Measurements from ENCODE around the gene PLOD3. TPM values are rescaled to one million over a fixed set of nuclear protein-coding genes. Genes with fewer than 3 reads are reported as not detected.

PLOD3 gene
- total RNA-seq, 2 donors from 2014 or later: 31.5 to 55.9 TPM

- no peak for DNase-seq (ENCODE audit: low spot score)
- no peaks in the 10 kb centered on the region for H3K9me3 ChIP-seq
- no peak overlapping the region for H3K27ac ChIP-seq
- peaks cover 10% of the 10 kb centered on the region for H3K27me3 ChIP-seq (replicated peaks; ENCODE audit: insufficient read depth)
- H3K36me3 ChIP-seq: peaks cover 22% of the 10 kb centered on the region
- TF ChIP-seq CTCF (IDR thresholded peaks at IDR 0.05): no peak
- peaks cover 26 to 35% of the 10 kb centered on the region in 2 donors for H3K4me1 ChIP-seq (ENCODE audit: control insufficient read depth in 1 of 2, low read depth in 2 of 2)
- no peak overlapping the region for H3K4me3 ChIP-seq
- ATAC-seq (ENCODE audit: insufficient number of reproducible peaks, low FRiP score, low read depth): no peak
Observed at GRCh38 chr7:101161692-101162471, 55.5 kb downstream of the PLOD3 start.

- ATAC-seq (ENCODE audit: insufficient number of reproducible peaks, low FRiP score, low read depth) (no peak), DNase-seq (ENCODE audit: low spot score) (no peak)
- H3K36me3 ChIP-seq: peaks cover 22% of the 10 kb centered on the region
- TF ChIP-seq CTCF (IDR thresholded peaks at IDR 0.05): no peak
- H3K27me3 ChIP-seq (replicated peaks; ENCODE audit: insufficient read depth): peaks cover 10% of the 10 kb centered on the region
- H3K27ac ChIP-seq: no peak overlapping the region
- H3K4me3 ChIP-seq: no peak overlapping the region
- H3K9me3 ChIP-seq: no peaks in the 10 kb centered on the region
- peaks cover 25 to 34% of the 10 kb centered on the region in 2 donors for H3K4me1 ChIP-seq (ENCODE audit: control insufficient read depth in 1 of 2, low read depth in 2 of 2)
Observed at GRCh38 chr7:101160910-101161309, 56.5 kb downstream of the PLOD3 start.

GRCh38 chr7:101159696-101160674 lies 57.4 kb downstream of the PLOD3 start:
- H3K4me1 ChIP-seq (ENCODE audit: control insufficient read depth in 1 of 2, low read depth in 2 of 2): peaks cover 22 to 31% of the 10 kb centered on the region in 2 donors
- no peak overlapping the region for H3K4me3 ChIP-seq
- peaks cover 9% of the 10 kb centered on the region for H3K27me3 ChIP-seq (replicated peaks; ENCODE audit: insufficient read depth)
- no peak overlapping the region for H3K27ac ChIP-seq
- ATAC-seq (ENCODE audit: insufficient number of reproducible peaks, low FRiP score, low read depth): no peak
- TF ChIP-seq CTCF (IDR thresholded peaks at IDR 0.05): no peak
- H3K36me3 ChIP-seq: peaks cover 22% of the 10 kb centered on the region
- DNase-seq (ENCODE audit: low spot score): no peak
- no peaks in the 10 kb centered on the region for H3K9me3 ChIP-seq

GRCh38 chr7:101156866-101157589 lies 60.4 kb downstream of the PLOD3 start:
- Histone ChIP-seq H3K4me3 (no peak overlapping the region), H3K27ac (no peak overlapping the region), H3K36me3 (peaks cover 22% of the 10 kb centered on the region), H3K4me1 (ENCODE audit: control insufficient read depth in 1 of 2, low read depth in 2 of 2) (peaks cover 5 to 12% of the 10 kb centered on the region in 2 donors), H3K27me3 (replicated peaks; ENCODE audit: insufficient read depth) (no peaks in the 10 kb centered on the region), H3K9me3 (no peaks in the 10 kb centered on the region)
- ATAC-seq (ENCODE audit: insufficient number of reproducible peaks, low FRiP score, low read depth): no peak
- no peak for DNase-seq (ENCODE audit: low spot score)
- TF ChIP-seq CTCF (IDR thresholded peaks at IDR 0.05): no peak
